HL-60 (cell line): ENCODE measurements around the gene ACOXL.

Experiments used
- CTCF ChIP-seq: IDR thresholded peaks from one replicate; pipeline ENCODE4 v1.5.1; 2011; ENCODE audit warnings: low read length, control low read depth, inconsistent platforms; ENCODE audit not compliant: insufficient read depth
- GABPA ChIP-seq: IDR thresholded peaks from 2 replicates; pipeline ENCODE4 v1.6.1; 2012; ENCODE audit warnings: low read depth
- POLR2AphosphoS5 ChIP-seq: IDR thresholded peaks from 2 replicates; pipeline ENCODE4 v1.6.1; 2012; ENCODE audit warnings: low read depth
- SPI1 ChIP-seq: IDR thresholded peaks from 2 replicates; pipeline ENCODE4 v1.6.1; 2012; ENCODE audit warnings: low read depth, mild to moderate bottlenecking, borderline replicate concordance
- TF ChIP-seq, protein P1 (sequence below): IDR thresholded peaks from 2 replicates; pipeline ENCODE4 v1.6.1; 2012; ENCODE audit warnings: low read depth; ENCODE audit not compliant: insufficient replicate concordance

DNA sequence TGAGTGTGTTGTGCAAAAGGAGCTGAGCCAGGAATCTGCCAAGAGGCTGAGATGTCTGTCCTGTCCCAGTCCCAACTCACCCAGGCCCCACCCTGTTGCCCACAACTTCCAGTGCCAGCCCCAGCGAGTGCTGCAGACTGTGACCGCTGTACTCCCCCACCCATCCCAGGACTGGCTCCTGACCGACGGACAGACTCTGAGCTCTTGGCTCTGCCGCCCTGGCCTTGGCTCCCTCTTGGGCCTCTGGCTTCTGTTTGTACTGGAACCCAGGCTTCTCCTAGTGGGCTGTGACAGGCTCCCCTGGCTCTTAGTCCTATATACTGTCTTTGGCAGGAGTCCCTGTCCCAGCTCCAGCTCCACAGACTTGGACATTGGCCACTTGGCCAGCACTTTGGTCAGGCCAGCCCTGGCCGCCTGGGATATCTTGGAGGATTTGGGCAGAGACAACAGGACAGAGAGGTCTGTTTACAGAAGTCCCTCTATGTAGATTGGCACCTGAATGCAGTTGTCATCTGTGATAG lies 41.1 kb downstream of the ACOXL start:
- TF ChIP-seq CTCF (no peak), GABPA (no peak), POLR2AphosphoS5 (no peak), SPI1 (no peak)
- TF ChIP-seq, protein P1, sequence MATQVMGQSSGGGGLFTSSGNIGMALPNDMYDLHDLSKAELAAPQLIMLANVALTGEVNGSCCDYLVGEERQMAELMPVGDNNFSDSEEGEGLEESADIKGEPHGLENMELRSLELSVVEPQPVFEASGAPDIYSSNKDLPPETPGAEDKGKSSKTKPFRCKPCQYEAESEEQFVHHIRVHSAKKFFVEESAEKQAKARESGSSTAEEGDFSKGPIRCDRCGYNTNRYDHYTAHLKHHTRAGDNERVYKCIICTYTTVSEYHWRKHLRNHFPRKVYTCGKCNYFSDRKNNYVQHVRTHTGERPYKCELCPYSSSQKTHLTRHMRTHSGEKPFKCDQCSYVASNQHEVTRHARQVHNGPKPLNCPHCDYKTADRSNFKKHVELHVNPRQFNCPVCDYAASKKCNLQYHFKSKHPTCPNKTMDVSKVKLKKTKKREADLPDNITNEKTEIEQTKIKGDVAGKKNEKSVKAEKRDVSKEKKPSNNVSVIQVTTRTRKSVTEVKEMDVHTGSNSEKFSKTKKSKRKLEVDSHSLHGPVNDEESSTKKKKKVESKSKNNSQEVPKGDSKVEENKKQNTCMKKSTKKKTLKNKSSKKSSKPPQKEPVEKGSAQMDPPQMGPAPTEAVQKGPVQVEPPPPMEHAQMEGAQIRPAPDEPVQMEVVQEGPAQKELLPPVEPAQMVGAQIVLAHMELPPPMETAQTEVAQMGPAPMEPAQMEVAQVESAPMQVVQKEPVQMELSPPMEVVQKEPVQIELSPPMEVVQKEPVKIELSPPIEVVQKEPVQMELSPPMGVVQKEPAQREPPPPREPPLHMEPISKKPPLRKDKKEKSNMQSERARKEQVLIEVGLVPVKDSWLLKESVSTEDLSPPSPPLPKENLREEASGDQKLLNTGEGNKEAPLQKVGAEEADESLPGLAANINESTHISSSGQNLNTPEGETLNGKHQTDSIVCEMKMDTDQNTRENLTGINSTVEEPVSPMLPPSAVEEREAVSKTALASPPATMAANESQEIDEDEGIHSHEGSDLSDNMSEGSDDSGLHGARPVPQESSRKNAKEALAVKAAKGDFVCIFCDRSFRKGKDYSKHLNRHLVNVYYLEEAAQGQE: no peak
